ENCODE data around the gene KIAA1958.

KIAA1958 gene

GRCh38 chr9:112548836-112549595 is 62.4 kb downstream of the KIAA1958 start:
- FAIRE-seq (no peak), DNase-seq (ENCODE audit: insufficient read length, low spot score) (no peak)
- TF ChIP-seq POLR2A (IDR thresholded peaks at IDR 0.05; ENCODE audit: low read depth, low read length), result no peak

GRCh38 chr9:112550531-112550930 is 63.9 kb downstream of the KIAA1958 start:
- DNase-seq (ENCODE audit: insufficient read length, low spot score), result no peak
- peak; percentile 43 for FAIRE-seq
- no peak for TF ChIP-seq POLR2A (IDR thresholded peaks at IDR 0.05; ENCODE audit: low read depth, low read length)

GRCh38 chr9:112551641-112552040 is 65.0 kb downstream of the KIAA1958 start:
- FAIRE-seq (peak; percentile 6), DNase-seq (ENCODE audit: insufficient read length, low spot score) (no peak)
- no peak for TF ChIP-seq POLR2A (IDR thresholded peaks at IDR 0.05; ENCODE audit: low read depth, low read length)

- TF ChIP-seq POLR2A (IDR thresholded peaks at IDR 0.05; ENCODE audit: low read depth, low read length), result no peak
- FAIRE-seq (peak; percentile 68), DNase-seq (ENCODE audit: insufficient read length, low spot score) (no peak)
These were observed 65.8 kb downstream of the KIAA1958 start for GRCh38 chr9:112552229-112553056.

- TF ChIP-seq POLR2A (IDR thresholded peaks at IDR 0.05; ENCODE audit: low read depth, low read length), result no peak
- FAIRE-seq, result no peak
- DNase-seq (ENCODE audit: insufficient read length, low spot score), result no peak
These were observed 66.7 kb downstream of the KIAA1958 start for GRCh38 chr9:112553256-112553826.

GRCh38 chr9:112554516-112554915 is 67.9 kb downstream of the KIAA1958 start:
- FAIRE-seq (peak; percentile 94), DNase-seq (ENCODE audit: insufficient read length, low spot score) (peak; percentile 39)
- no peak for TF ChIP-seq POLR2A (IDR thresholded peaks at IDR 0.05; ENCODE audit: low read depth, low read length)

GRCh38 chr9:112555101-112555643 is 68.5 kb downstream of the KIAA1958 start:
- no peak for TF ChIP-seq POLR2A (IDR thresholded peaks at IDR 0.05; ENCODE audit: low read depth, low read length)
- FAIRE-seq (peak; percentile 52), DNase-seq (ENCODE audit: insufficient read length, low spot score) (no peak)

- FAIRE-seq (no peak), DNase-seq (ENCODE audit: insufficient read length, low spot score) (no peak)
- TF ChIP-seq POLR2A (IDR thresholded peaks at IDR 0.05; ENCODE audit: low read depth, low read length), result no peak
These were observed 69.3 kb downstream of the KIAA1958 start for GRCh38 chr9:112555844-112556482.

- DNase-seq (ENCODE audit: insufficient read length, low spot score) (no peak), FAIRE-seq (peak; percentile 97)
- no peak for TF ChIP-seq POLR2A (IDR thresholded peaks at IDR 0.05; ENCODE audit: low read depth, low read length)
These were observed 70.1 kb downstream of the KIAA1958 start for GRCh38 chr9:112556497-112557442.

GRCh38 chr9:112558476-112558875 is 71.8 kb downstream of the KIAA1958 start:
- FAIRE-seq (peak; percentile 62), DNase-seq (ENCODE audit: insufficient read length, low spot score) (peak; percentile 34)
- TF ChIP-seq POLR2A (IDR thresholded peaks at IDR 0.05; ENCODE audit: low read depth, low read length), result no peak

GRCh38 chr9:112558978-112559377 is 72.4 kb downstream of the KIAA1958 start:
- DNase-seq (ENCODE audit: insufficient read length, low spot score) (no peak), FAIRE-seq (no peak)
- no peak for TF ChIP-seq POLR2A (IDR thresholded peaks at IDR 0.05; ENCODE audit: low read depth, low read length)

- no peak for DNase-seq (ENCODE audit: insufficient read length, low spot score)
- TF ChIP-seq POLR2A (IDR thresholded peaks at IDR 0.05; ENCODE audit: low read depth, low read length), result no peak
- FAIRE-seq, result peak; percentile 36
These were observed 73.2 kb downstream of the KIAA1958 start for GRCh38 chr9:112559629-112560413.

All from H54 (cell line).